ENCODE results near the gene EHMT1. TPM values are rescaled to one million over a fixed set of nuclear protein-coding genes. Genes with fewer than 3 reads are reported as not detected.

Gene EHMT1
- total RNA-seq, 1 experiment from 2014 or later, result 63.9 TPM

DNA sequence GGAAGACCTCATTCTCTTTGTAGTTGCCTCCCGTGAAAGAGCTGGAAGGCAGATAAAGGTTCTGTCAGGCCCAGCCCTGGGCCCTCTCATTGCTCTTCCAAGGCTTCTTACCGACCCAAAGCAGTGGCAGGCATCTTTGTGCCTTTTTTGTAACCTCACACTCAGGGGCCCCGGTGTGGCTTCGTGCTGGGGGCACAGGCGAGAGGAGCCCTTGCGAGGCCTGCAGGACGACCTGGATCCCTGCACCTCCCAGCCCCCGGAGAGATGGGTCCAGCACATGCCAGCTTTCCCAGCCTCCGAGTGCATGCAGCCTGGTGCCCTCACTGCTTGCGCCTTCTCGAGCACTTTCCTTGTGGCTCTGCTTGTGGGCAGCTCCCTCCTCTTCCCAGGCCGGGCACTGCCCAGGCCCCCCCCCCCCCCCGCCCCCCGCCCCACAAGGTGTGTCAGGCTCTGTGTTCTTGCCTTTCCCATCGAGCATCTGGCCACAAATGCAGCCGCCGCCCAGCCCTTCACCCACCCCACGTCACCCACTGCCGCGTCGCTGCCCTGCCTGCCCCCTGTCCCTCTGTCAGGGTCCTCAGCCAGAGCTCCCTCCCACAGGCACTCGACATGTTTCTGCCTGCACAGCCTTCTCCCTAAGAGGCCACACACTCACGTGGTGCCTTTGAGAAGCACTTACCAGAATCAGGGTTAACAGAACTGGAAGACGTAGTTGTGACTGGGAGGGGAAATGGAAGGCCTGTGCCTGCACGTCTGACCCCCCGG lies 195.0 kb downstream of the EHMT1 start:
- intact Hi-C loops (cut with micrococcal nuclease; ENCODE audit: unreplicated experiment) (no loop called here), in situ Hi-C loops (cut with HindIII; ENCODE audit: low pct_unique_long_range_greater_than_20kb, low sequenced_read_pairs) (no loop called here)
- Histone ChIP-seq H3K9me3 (ENCODE audit: control insufficient read depth, insufficient read depth, low read depth, low read length) (no peaks in the 10 kb centered on the region), H3K4me3 (ENCODE audit: low read depth in 2 of 2, low read length in 2 of 2) (no peak overlapping the region), H3K27ac (ENCODE audit: low read length) (no peak overlapping the region), H3K27me3 (ENCODE audit: control insufficient read depth, insufficient read depth, low read length) (no peaks in the 10 kb centered on the region), H3K36me3 (ENCODE audit: control insufficient read depth, insufficient read depth, low read length) (no peaks in the 10 kb centered on the region), H3K4me1 (ENCODE audit: control insufficient read depth, insufficient read depth, low read length) (no peaks in the 10 kb centered on the region)
- ChIA-PET POLR2A (no interaction called here), CTCF (no interaction called here)
- DNase-seq (ENCODE audit: low read depth, low spot score) (no peak), ATAC-seq (no peak)
- TF ChIP-seq TCF7L2 (IDR thresholded peaks at IDR 0.05; ENCODE audit: low read depth, low read length), result no peak
- BruUV-seq (replicated peaks), result no TSS peak

- Histone ChIP-seq H3K9me3 (ENCODE audit: control insufficient read depth, insufficient read depth, low read depth, low read length) (no peaks in the 10 kb centered on the region), H3K27me3 (ENCODE audit: control insufficient read depth, insufficient read depth, low read length) (no peaks in the 10 kb centered on the region), H3K4me3 (ENCODE audit: low read depth in 2 of 2, low read length in 2 of 2) (no peak overlapping the region), H3K36me3 (ENCODE audit: control insufficient read depth, insufficient read depth, low read length) (no peaks in the 10 kb centered on the region), H3K4me1 (ENCODE audit: control insufficient read depth, insufficient read depth, low read length) (no peaks in the 10 kb centered on the region), H3K27ac (ENCODE audit: low read length) (no peak overlapping the region)
- ATAC-seq (no peak), DNase-seq (ENCODE audit: low read depth, low spot score) (no peak)
- in situ Hi-C loops (cut with HindIII; ENCODE audit: low pct_unique_long_range_greater_than_20kb, low sequenced_read_pairs), result no loop called here
- TF ChIP-seq POLR2AphosphoS5 (IDR thresholded peaks at IDR 0.05; ENCODE audit: low read depth, low read length), result no peak
- TF ChIP-seq CTCF (IDR thresholded peaks at IDR 0.05), result no peak
- TF ChIP-seq, protein P1, sequence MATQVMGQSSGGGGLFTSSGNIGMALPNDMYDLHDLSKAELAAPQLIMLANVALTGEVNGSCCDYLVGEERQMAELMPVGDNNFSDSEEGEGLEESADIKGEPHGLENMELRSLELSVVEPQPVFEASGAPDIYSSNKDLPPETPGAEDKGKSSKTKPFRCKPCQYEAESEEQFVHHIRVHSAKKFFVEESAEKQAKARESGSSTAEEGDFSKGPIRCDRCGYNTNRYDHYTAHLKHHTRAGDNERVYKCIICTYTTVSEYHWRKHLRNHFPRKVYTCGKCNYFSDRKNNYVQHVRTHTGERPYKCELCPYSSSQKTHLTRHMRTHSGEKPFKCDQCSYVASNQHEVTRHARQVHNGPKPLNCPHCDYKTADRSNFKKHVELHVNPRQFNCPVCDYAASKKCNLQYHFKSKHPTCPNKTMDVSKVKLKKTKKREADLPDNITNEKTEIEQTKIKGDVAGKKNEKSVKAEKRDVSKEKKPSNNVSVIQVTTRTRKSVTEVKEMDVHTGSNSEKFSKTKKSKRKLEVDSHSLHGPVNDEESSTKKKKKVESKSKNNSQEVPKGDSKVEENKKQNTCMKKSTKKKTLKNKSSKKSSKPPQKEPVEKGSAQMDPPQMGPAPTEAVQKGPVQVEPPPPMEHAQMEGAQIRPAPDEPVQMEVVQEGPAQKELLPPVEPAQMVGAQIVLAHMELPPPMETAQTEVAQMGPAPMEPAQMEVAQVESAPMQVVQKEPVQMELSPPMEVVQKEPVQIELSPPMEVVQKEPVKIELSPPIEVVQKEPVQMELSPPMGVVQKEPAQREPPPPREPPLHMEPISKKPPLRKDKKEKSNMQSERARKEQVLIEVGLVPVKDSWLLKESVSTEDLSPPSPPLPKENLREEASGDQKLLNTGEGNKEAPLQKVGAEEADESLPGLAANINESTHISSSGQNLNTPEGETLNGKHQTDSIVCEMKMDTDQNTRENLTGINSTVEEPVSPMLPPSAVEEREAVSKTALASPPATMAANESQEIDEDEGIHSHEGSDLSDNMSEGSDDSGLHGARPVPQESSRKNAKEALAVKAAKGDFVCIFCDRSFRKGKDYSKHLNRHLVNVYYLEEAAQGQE (IDR thresholded peaks at IDR 0.05; ENCODE audit: insufficient read depth in 1 of 2, low read depth in 2 of 2, low read length in 1 of 2), result no peak
- TF ChIP-seq SIN3A (IDR thresholded peaks at IDR 0.05; ENCODE audit: borderline replicate concordance, insufficient read depth, low read depth, low read length), result no peak
- no peak for TF ChIP-seq TCF7L2 (IDR thresholded peaks at IDR 0.05; ENCODE audit: low read depth, low read length)
- ChIA-PET POLR2A (no interaction called here), CTCF (no interaction called here)
- intact Hi-C loops (cut with micrococcal nuclease; ENCODE audit: unreplicated experiment), result no loop called here
- no TSS peak for BruUV-seq (replicated peaks)
Observed at GRCh38 chr9:137814436-137814835, 195.6 kb downstream of the EHMT1 start.

- no peaks in the 10 kb centered on the region for H3K27me3 ChIP-seq (ENCODE audit: control insufficient read depth, insufficient read depth, low read length)
- POLR2A ChIA-PET, result no interaction called here
- in situ Hi-C loops (cut with HindIII; ENCODE audit: low pct_unique_long_range_greater_than_20kb, low sequenced_read_pairs) (no loop called here), intact Hi-C loops (cut with micrococcal nuclease; ENCODE audit: unreplicated experiment) (no loop called here)
- ATAC-seq (no peak), DNase-seq (ENCODE audit: low read depth, low spot score) (no peak)
- CTCF ChIA-PET, result no interaction called here
- no peak overlapping the region for H3K4me3 ChIP-seq (ENCODE audit: low read depth in 2 of 2, low read length in 2 of 2)
- BruUV-seq (replicated peaks), result no TSS peak
- no peaks in the 10 kb centered on the region for H3K4me1 ChIP-seq (ENCODE audit: control insufficient read depth, insufficient read depth, low read length)
- no peaks in the 10 kb centered on the region for H3K9me3 ChIP-seq (ENCODE audit: control insufficient read depth, insufficient read depth, low read depth, low read length)
- TF ChIP-seq, protein P1 (IDR thresholded peaks at IDR 0.05; ENCODE audit: insufficient read depth in 1 of 2, low read depth in 2 of 2, low read length in 1 of 2), result no peak
- TF ChIP-seq SIN3A (IDR thresholded peaks at IDR 0.05; ENCODE audit: borderline replicate concordance, insufficient read depth, low read depth, low read length) (no peak), TCF7L2 (IDR thresholded peaks at IDR 0.05; ENCODE audit: low read depth, low read length) (no peak), POLR2AphosphoS5 (IDR thresholded peaks at IDR 0.05; ENCODE audit: low read depth, low read length) (no peak), CTCF (IDR thresholded peaks at IDR 0.05) (no peak)
- H3K27ac ChIP-seq (ENCODE audit: low read length), result no peak overlapping the region
- H3K36me3 ChIP-seq (ENCODE audit: control insufficient read depth, insufficient read depth, low read length), result no peaks in the 10 kb centered on the region
Observed at GRCh38 chr9:137814841-137815240, 196.0 kb downstream of the EHMT1 start.

All from Panc1 (cell line).